ENCODE results near the gene PLCL2. TPM values are rescaled to one million over a fixed set of nuclear protein-coding genes. Genes with fewer than 3 reads are reported as not detected.

Gene PLCL2
- total RNA-seq, 1 experiment from 2014 or later: 0.07 TPM

- no peak for TF ChIP-seq CTCF (IDR thresholded peaks at IDR 0.05; ENCODE audit: insufficient read depth in 1 of 2, low read depth in 1 of 2, low read length in 1 of 2, severe bottlenecking in 1 of 2, unreplicated experiment in 1 of 2)
- H3K27ac Mint-ChIP-seq (ENCODE audit: unreplicated experiment): no peak overlapping the region
- Histone ChIP-seq H3K36me3 (ENCODE audit: control insufficient read depth, insufficient read depth, low read length) (no peaks in the 10 kb centered on the region), H3K9me3 (no peaks in the 10 kb centered on the region), H3K4me3 (ENCODE audit: low read depth, low read length) (no peak overlapping the region), H3K4me1 (no peaks in the 10 kb centered on the region), H3K27me3 (replicated peaks; ENCODE audit: control insufficient read depth, insufficient read depth, low read length) (no peaks in the 10 kb centered on the region)
- no TSS peak for BruUV-seq (replicated peaks)
- DNase-seq: no peak
- no peaks in the 10 kb centered on the region for H3K9me3 Mint-ChIP-seq (ENCODE audit: unreplicated experiment)
- no peaks in the 10 kb centered on the region for H3K36me3 Mint-ChIP-seq (ENCODE audit: insufficient read depth, unreplicated experiment)
- peaks cover 2% of the 10 kb centered on the region for H3K27me3 Mint-ChIP-seq (ENCODE audit: insufficient read depth, unreplicated experiment)
- POLR2A ChIA-PET: no interaction called here
- CTCF ChIA-PET: no interaction called here
- H3K4me3 Mint-ChIP-seq (ENCODE audit: unreplicated experiment): no peak overlapping the region
- H3K4me1 Mint-ChIP-seq (ENCODE audit: low read depth, unreplicated experiment): no peaks in the 10 kb centered on the region
- intact Hi-C loops (cut with micrococcal nuclease; ENCODE audit: unreplicated experiment): no loop called here
Observed at GRCh38 chr3:16995601-16996000, 110.8 kb downstream of the PLCL2 start.

- BruUV-seq (replicated peaks): no TSS peak
- POLR2A ChIA-PET: no interaction called here
- no peak overlapping the region for H3K4me3 Mint-ChIP-seq (ENCODE audit: unreplicated experiment)
- H3K9me3 ChIP-seq: peaks cover 5% of the 10 kb centered on the region; the same call in 1 of the 2 replicates
- no peaks in the 10 kb centered on the region for H3K36me3 ChIP-seq (ENCODE audit: control insufficient read depth, insufficient read depth, low read length)
- no peak overlapping the region for H3K27ac Mint-ChIP-seq (ENCODE audit: unreplicated experiment)
- H3K4me3 ChIP-seq (ENCODE audit: low read depth, low read length): no peak overlapping the region
- H3K27me3 ChIP-seq (replicated peaks; ENCODE audit: control insufficient read depth, insufficient read depth, low read length): no peaks in the 10 kb centered on the region
- DNase-seq: no peak
- H3K27me3 Mint-ChIP-seq (ENCODE audit: insufficient read depth, unreplicated experiment): peaks cover 5% of the 10 kb centered on the region
- no peaks in the 10 kb centered on the region for H3K4me1 ChIP-seq
- CTCF ChIA-PET: no interaction called here
- intact Hi-C loops (cut with micrococcal nuclease; ENCODE audit: unreplicated experiment): no loop called here
- H3K9me3 Mint-ChIP-seq (ENCODE audit: unreplicated experiment): no peaks in the 10 kb centered on the region
- no peak for TF ChIP-seq CTCF (IDR thresholded peaks at IDR 0.05; ENCODE audit: insufficient read depth in 1 of 2, low read depth in 1 of 2, low read length in 1 of 2, severe bottlenecking in 1 of 2, unreplicated experiment in 1 of 2)
- no peaks in the 10 kb centered on the region for H3K36me3 Mint-ChIP-seq (ENCODE audit: insufficient read depth, unreplicated experiment)
- H3K4me1 Mint-ChIP-seq (ENCODE audit: low read depth, unreplicated experiment): no peaks in the 10 kb centered on the region
Observed at GRCh38 chr3:16998236-16998923, 113.6 kb downstream of the PLCL2 start.

GRCh38 chr3:16999161-16999560 lies 114.4 kb downstream of the PLCL2 start:
- no TSS peak for BruUV-seq (replicated peaks)
- TF ChIP-seq CTCF (IDR thresholded peaks at IDR 0.05; ENCODE audit: insufficient read depth in 1 of 2, low read depth in 1 of 2, low read length in 1 of 2, severe bottlenecking in 1 of 2, unreplicated experiment in 1 of 2): no peak
- no peak for DNase-seq
- Histone ChIP-seq H3K27me3 (replicated peaks; ENCODE audit: control insufficient read depth, insufficient read depth, low read length) (no peaks in the 10 kb centered on the region), H3K36me3 (ENCODE audit: control insufficient read depth, insufficient read depth, low read length) (no peaks in the 10 kb centered on the region), H3K4me3 (ENCODE audit: low read depth, low read length) (no peak overlapping the region), H3K4me1 (no peaks in the 10 kb centered on the region), H3K9me3 (peaks cover 5% of the 10 kb centered on the region; the same call in 1 of the 2 replicates)
- Mint-ChIP-seq H3K27me3 (ENCODE audit: insufficient read depth, unreplicated experiment) (peaks cover 5% of the 10 kb centered on the region), H3K4me3 (ENCODE audit: unreplicated experiment) (no peak overlapping the region), H3K9me3 (ENCODE audit: unreplicated experiment) (no peaks in the 10 kb centered on the region), H3K36me3 (ENCODE audit: insufficient read depth, unreplicated experiment) (no peaks in the 10 kb centered on the region), H3K4me1 (ENCODE audit: low read depth, unreplicated experiment) (no peaks in the 10 kb centered on the region), H3K27ac (ENCODE audit: unreplicated experiment) (no peak overlapping the region)
- intact Hi-C loops (cut with micrococcal nuclease; ENCODE audit: unreplicated experiment): no loop called here
- POLR2A ChIA-PET: no interaction called here
- CTCF ChIA-PET: no interaction called here
